Renal cortex interstitium (tissue), 15 donors: ENCODE measurements around the gene BRINP2. TPM values are rescaled to one million over a fixed set of nuclear protein-coding genes. Genes with fewer than 3 reads are reported as not detected.

Experiments
- DNase-seq, 11 donors: peaks; one replicate each; pipeline ENCODE4 v3.0.0-alpha.2; 2013; ENCODE audit warnings: low read depth in 9 of 11, low spot score in 4 of 11; ENCODE audit errors: extremely low read depth in 1 of 11
- long read RNA-seq, 16 experiments: transcript quantifications; one replicate each; lab custom pipeline, GENCODE V29; 2026
- polyA plus RNA-seq, 3 donors: library from polyadenylated mRNA; unstranded; fragments of 120-200 nt; gene quantifications; one replicate each; pipeline ENCODE4 v1.2.1, GENCODE V29; 2013; ENCODE audit not compliant: insufficient read length in 3 of 3

Gene BRINP2, protein sequence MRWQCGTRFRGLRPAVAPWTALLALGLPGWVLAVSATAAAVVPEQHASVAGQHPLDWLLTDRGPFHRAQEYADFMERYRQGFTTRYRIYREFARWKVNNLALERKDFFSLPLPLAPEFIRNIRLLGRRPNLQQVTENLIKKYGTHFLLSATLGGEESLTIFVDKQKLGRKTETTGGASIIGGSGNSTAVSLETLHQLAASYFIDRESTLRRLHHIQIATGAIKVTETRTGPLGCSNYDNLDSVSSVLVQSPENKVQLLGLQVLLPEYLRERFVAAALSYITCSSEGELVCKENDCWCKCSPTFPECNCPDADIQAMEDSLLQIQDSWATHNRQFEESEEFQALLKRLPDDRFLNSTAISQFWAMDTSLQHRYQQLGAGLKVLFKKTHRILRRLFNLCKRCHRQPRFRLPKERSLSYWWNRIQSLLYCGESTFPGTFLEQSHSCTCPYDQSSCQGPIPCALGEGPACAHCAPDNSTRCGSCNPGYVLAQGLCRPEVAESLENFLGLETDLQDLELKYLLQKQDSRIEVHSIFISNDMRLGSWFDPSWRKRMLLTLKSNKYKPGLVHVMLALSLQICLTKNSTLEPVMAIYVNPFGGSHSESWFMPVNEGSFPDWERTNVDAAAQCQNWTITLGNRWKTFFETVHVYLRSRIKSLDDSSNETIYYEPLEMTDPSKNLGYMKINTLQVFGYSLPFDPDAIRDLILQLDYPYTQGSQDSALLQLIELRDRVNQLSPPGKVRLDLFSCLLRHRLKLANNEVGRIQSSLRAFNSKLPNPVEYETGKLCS
- under 1 TPM; 0.14 to 0.22 (median 0.20) TPM for polyA plus RNA-seq
- long read RNA-seq, donor 1 = 0 reads
- long read RNA-seq, donor 2 = 0 reads
- long read RNA-seq, donor 3 = 0 reads
- long read RNA-seq, donor 4 = 0 reads
- long read RNA-seq, donor 5 = 0 reads
- long read RNA-seq, donor 6 = 0 reads
- long read RNA-seq, donor 7 = 0 reads
- long read RNA-seq, donor 8 = 0 reads
- long read RNA-seq, donor 9 = 0 reads
- long read RNA-seq, donor 10 = 0 reads
- long read RNA-seq, donor 11 = 0 reads
- long read RNA-seq, donor 12 = 0 reads
- long read RNA-seq, donor 13 = 0 reads
- long read RNA-seq, donor 14 = 0 reads
- long read RNA-seq, donor 15 = 0 reads
- long read RNA-seq, donor 16 = 0 reads

GRCh38 chr1:177170756-177171535 lies at the start of gene BRINP2:
TSS of gene BRINP2 (plus strand) at chr1:177170958. CDS start at chr1:177229877, 58,919 bp downstream.
- peak in 5 of 11 donors; percentile 22 to 44 (median 35) for DNase-seq

DNA sequence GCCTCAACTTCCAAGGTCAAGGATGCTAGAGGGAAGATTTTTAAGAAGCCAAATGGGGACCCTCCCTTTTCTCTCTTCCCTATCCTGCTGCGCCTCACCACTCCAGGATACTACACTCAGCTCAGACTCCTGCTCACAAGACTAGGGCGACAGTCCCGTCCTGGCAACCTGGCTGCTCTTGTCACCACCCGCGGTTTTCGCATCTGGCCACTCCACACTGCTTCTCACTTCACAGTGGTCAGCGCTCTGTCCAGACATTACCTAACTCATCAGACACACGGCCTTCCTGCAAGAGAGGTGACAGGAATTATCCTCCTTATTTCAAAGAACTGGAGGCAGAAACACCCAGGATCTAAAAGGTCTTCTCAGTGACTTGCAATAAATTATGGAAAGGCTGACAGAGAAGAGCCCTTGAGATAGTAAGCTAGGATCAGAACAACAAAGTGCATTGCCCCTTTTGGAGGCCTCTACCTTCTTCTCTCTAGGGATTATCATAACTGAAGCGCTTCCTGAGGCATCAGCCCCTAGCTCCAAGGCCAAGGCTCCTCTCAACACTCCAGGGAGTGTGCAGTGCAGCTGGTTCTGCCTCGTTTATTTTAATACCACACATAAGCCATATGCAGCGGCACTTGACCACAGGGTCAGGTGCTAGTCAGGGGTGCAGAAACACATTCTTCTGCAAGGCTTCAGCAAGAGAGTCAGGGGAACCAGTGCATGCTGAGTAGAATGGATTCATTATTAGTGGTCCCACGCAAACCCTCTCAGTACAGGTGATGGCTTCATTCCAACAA lies 48.1 kb upstream of the BRINP2 start:
- DNase-seq = peak in 3 of 11 donors; percentile 24 to 43 (median 33)

DNA sequence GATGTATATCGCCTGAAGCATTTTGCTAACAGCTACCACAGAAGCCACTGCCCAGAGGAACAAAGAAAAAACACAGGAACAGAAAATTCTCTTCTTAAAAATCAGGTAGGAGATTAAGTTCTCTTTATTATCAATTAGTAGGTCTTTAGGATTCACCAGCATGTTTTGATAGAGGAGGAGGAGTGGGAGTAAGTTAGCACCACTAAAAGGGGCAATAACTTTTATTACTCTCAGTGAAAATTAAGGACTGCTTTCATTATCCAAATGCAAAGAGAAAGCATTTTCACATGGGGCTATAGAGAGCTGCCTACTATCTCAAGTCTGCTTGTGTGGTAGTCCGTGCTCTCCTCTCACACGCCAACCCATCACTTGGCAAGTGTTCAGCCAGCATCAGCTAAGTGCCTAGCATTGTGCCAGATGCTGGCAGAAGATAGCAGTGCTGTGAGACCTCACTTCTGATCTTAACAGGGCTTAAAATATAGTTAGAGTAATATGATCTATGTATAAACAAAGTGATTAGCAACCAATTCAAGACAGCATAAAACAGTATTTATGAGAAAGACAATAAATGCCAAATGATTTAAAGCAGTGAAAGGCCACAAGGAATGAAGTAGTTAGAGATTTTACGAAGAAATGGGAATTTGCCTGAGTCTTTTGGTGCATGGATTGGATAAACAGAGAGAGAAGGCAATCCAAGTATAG lies 46.0 kb upstream of the BRINP2 start:
- no peak for DNase-seq

GRCh38 chr1:177126267-177126666 lies 44.5 kb upstream of the BRINP2 start:
- no peak for DNase-seq

DNA sequence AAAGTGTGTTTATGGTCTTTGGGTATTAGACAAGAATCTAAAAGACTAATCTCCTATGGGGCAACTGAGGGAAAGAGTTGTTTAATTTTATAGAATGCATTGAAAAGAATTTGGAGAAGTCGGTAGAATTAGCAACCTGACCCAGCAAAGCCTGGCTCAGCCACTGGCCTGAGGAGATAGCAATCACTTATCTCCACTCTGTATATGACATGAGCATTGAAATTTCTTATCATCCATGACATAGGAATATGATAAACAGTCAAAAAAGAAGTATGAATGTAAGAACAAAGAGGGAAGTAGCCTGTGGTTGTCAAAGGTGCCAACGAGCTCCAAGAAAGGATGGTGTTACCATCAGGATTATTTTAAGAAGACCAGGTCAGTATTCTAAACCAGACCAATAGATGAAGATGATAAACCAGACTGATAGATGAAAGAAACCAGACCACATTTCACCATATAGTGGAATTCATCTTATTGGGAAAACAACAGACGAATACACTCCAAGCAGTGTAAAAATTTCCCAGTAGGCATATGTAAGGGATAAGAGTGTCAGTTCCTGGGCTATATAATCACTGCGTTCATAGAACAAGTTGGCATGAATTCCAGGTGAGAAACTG lies 42.0 kb upstream of the BRINP2 start:
- DNase-seq = no peak

DNA sequence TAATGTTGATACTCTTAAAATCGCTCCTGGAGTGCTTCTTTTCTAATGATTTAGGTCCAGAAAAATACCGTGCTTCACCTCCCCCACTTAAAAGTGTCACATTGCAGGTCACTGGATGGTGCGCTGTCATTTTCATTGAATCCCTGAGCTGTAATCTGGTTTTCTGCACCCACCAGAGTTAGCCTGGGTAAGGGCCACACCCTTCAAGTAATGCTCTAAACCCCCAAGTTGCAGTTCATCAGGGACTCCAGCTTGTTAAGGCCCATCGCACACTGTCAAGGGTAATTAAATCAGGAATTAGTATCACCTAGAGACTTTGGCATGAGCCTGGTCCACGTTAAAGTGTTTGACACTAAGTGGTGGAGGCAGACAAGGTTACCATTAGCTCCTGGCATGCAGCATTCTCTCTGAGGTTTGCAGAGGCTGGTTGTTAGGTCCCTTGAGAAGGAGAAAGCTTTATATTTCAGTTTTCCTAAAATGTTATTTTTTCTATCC lies 40.3 kb upstream of the BRINP2 start:
- DNase-seq = no peak

DNA sequence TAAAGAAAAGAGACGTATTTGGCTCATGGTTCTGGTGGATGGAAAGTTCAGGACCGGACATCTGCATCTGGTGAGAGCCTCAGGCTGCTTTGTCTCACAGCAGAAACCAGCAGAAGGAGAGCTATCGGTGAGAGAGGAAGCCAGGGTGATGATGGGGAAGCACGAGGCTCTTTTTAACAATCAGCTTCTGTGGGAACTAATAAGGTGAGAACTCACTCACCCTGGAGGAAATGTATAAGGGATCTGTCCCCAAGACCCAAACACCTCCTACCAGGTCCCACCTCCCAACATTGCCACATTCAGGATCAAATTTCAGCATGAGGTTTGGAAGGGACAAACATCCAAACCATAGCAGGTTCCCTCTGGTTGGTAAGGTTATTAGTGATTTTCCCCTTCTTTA lies 39.0 kb upstream of the BRINP2 start:
- DNase-seq = no peak

DNA sequence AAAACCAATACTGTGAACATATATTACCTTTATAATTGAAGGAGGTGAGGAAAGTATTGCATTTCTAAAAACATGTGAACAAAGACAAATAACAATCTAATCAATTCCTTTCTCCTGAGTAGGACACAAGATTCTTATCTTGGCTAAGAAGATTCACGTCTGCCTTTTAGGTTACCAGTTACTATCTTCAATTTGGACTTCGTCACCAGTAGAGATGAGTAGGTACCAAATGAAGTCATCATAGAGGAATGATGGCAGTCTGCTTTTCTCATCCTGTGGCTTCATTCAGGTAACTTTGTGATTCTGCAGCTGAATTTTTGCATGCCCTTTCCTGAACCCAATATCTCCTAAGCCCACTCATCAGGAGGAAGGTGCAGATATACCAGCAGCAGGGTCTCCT lies 38.6 kb upstream of the BRINP2 start:
- no peak for DNase-seq

- DNase-seq = no peak
Measured at GRCh38 chr1:177133977-177134538, 36.7 kb upstream of the BRINP2 start.

GRCh38 chr1:177135250-177135649 lies 35.5 kb upstream of the BRINP2 start:
- no peak for DNase-seq

- DNase-seq = no peak
Measured at GRCh38 chr1:177137814-177138213, 32.9 kb upstream of the BRINP2 start.

DNA sequence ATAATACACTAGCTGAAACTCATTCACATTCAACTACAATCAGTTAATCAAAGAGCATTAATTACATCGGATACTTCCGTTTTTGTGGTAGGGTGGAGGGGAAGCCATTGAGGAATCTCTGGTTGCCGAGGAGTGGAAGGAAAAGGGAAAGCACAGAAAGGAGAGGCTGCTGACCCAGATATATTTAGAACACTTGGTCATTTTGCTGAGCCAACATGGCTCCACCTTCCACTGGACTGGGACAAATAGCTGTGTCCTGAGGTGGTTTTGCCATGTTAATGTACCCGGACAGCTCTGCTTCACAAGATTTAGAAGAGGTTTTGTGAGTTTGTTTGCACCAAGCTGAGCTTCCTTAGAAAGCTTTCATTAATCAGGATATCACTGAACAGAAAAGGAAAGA lies 32.4 kb upstream of the BRINP2 start:
- no peak for DNase-seq

DNA sequence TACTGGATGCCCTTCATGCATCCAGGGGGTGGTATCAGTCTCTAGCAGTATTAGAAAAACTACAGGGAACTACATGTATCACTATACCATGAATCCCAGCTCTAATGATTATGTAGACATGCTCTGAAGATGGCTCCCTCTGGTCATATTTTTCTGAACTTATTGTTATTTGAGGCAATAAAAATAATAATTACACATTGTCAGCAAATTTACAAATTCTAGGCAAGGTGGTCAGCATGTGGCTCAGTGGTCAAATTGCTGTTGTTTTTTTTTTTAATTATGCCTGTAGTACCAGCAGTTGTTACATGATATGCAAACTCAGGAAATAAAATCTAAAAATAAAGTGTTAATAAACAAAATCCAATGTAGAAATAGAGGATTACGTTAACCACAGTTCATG lies 28.7 kb upstream of the BRINP2 start:
- DNase-seq = no peak

DNA sequence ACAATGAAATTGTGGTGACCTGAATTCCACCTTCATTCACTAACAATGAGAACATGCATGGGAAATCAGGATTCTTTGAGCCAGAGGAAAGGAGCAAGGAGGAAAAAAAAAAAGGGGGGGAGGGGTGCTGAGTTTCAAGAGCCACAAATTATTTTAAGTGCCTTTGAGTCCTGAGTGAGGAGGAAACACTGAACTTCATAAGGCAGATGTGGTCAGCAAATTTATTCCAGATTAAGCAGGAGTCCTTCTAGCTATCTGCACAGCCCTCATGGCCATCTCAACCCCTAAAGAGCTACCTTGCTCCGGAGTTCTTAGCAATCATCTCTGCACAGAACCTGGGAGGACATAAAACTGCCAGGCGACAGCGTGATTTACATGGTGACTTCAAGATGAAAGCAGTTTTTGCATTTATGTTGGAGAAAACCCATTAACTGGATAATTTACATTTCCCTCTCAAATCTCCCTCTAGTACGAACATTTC lies 27.9 kb upstream of the BRINP2 start:
- peak in 1 of 11 donors; percentile 43 for DNase-seq

- DNase-seq = no peak
Measured at GRCh38 chr1:177145106-177146070, 25.4 kb upstream of the BRINP2 start.
